CD4-positive, alpha-beta T cell treated with Interleukin-10 for 1 hour (primary cell): ENCODE data around the gene ASIC2.
A peak's percentile ranks its signal among the peaks of the same experiment; 100 is the strongest.
"Not testable (repeated sequence)": the region's sequence is repeated elsewhere in the genome, so short reads cannot be mapped to it uniquely, and the experiment has no call there.

Experiments used
- DNase-seq: peaks from one replicate; pipeline ENCODE4 v3.0.0-alpha.2; 2020

The ASIC2 gene

GRCh38 chr17:33015716-33016346, 277.3 kb downstream of the ASIC2 start:
- no peak for DNase-seq

GRCh38 chr17:33014751-33015150, 278.3 kb downstream of the ASIC2 start:
- no peak for DNase-seq

GRCh38 chr17:33013596-33014375, 279.3 kb downstream of the ASIC2 start:
- DNase-seq: no peak

GRCh38 chr17:33012522-33013033, 280.5 kb downstream of the ASIC2 start:
- DNase-seq: no peak

GRCh38 chr17:33009636-33010035, 283.5 kb downstream of the ASIC2 start:
- no peak for DNase-seq

GRCh38 chr17:33007186-33007585, 285.9 kb downstream of the ASIC2 start:
- DNase-seq: no peak

GRCh38 chr17:33002246-33002645, 290.8 kb downstream of the ASIC2 start:
- no peak for DNase-seq

GRCh38 chr17:32998887-32999228, 294.2 kb downstream of the ASIC2 start:
- no peak for DNase-seq

GRCh38 chr17:32998111-32998886, 294.8 kb downstream of the ASIC2 start:
- peak; percentile 55 for DNase-seq

- no peak for DNase-seq
These were observed 297.6 kb downstream of the ASIC2 start for GRCh38 chr17:32995416-32996045.

- no peak for DNase-seq
These were observed 299.1 kb downstream of the ASIC2 start for GRCh38 chr17:32993977-32994376.

GRCh38 chr17:32992321-32993033, 300.6 kb downstream of the ASIC2 start:
- DNase-seq: no peak

GRCh38 chr17:32988481-32989101, 304.5 kb downstream of the ASIC2 start:
- DNase-seq: no peak

GRCh38 chr17:32987868-32988267, 305.2 kb downstream of the ASIC2 start:
- DNase-seq: not testable (repeated sequence)

GRCh38 chr17:32987453-32987805, 305.7 kb downstream of the ASIC2 start:
- DNase-seq: not testable (repeated sequence)

- no peak for DNase-seq
These were observed 307.9 kb downstream of the ASIC2 start for GRCh38 chr17:32985050-32985756.

- DNase-seq: not testable (repeated sequence)
These were observed 311.5 kb downstream of the ASIC2 start for GRCh38 chr17:32981611-32982010.

- DNase-seq: no peak
These were observed 312.9 kb downstream of the ASIC2 start for GRCh38 chr17:32980230-32980629.

- no peak for DNase-seq
These were observed 316.5 kb downstream of the ASIC2 start for GRCh38 chr17:32976605-32977004.

GRCh38 chr17:32976131-32976530, 317.0 kb downstream of the ASIC2 start:
- DNase-seq: no peak

- no peak for DNase-seq
These were observed 321.9 kb downstream of the ASIC2 start for GRCh38 chr17:32971171-32971570.
